T1000 (cell line): ENCODE results near the gene PPP1R7.

Experiments used
- DNase-seq: peaks from one replicate; lab custom pipeline; 2025; ENCODE audit warnings: mixed read lengths; lab: John Stamatoyannopoulos, UW

Gene PPP1R7

DNA sequence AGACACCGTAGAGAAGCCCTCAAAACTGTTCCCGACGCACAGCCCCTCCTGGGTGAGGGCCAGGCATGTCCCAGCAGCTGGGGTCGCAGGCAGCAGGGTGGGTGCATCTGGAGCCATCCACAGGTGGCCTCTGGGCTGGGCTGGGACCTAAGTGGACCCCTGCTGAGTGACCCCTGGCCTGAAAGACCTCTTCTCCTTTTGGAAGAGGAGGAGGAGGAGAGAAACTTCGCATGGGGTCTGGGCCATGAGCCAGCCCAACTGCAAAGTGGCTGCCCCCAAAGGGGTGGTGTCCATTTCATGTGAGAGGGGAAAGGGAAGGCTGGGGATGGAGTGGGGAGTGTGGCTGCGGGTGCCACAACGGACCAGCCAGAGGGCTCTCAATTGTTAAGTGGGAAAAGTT lies 63.3 kb downstream of the PPP1R7 start:
- no peak for DNase-seq

DNA sequence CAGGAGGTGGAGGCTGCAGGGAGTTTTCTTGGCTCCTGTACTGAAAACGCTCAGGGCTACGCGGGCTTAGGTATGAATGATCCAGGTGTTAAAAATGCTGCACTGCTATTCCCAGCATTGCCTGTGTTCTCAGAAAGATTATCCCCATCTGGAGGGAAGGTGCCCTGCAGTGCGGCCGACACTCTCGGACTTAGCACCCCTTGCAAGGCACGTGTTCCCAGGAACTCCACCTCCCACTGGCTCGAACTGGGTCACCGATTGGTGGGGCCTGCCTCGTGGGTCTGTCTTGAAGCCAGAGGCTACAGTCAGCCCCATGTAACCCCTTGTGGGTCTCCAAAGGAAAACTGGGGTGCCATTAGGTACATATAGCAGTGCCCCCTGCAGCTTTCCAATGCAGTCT lies 63.9 kb downstream of the PPP1R7 start:
- no peak for DNase-seq

DNA sequence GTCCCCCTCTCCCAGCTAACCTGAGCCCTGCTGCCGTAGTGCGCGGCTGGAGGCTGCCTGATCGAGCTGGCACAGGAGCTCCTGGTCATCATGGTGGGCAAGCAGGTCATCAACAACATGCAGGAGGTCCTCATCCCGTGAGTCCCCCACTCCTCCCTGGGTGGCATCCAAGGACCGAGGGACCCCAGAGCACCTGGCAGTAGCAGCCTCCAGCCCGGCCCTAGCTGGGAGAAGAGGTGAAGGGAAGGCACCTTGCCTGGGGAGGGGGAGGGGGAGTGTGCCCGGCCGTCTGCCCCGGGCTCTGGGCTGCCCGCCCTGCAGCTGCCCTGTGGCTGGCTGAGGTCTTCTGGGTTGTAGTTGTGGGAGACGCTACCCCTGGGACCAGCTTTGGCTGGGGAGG lies 64.5 kb downstream of the PPP1R7 start:
- DNase-seq: no peak

DNA sequence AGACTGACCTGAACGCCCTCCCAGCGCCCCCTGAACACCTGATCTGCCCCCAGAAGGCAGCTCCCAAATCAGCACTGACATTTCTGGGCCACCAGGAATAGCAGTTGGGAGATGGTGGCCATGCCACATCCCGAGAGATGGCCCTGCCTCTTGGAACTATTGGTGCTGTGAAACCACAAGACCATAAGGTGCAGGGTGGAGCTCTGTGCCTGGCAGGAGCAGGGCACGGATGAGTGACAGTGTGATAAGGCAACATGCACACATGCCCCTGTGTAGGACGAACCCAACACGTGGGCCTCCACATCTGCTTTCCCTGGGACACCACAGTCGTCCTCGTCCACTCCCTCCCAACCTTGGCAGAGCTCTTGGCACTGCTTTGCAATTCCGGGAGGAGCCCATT lies 65.2 kb downstream of the PPP1R7 start:
- no peak for DNase-seq

DNA sequence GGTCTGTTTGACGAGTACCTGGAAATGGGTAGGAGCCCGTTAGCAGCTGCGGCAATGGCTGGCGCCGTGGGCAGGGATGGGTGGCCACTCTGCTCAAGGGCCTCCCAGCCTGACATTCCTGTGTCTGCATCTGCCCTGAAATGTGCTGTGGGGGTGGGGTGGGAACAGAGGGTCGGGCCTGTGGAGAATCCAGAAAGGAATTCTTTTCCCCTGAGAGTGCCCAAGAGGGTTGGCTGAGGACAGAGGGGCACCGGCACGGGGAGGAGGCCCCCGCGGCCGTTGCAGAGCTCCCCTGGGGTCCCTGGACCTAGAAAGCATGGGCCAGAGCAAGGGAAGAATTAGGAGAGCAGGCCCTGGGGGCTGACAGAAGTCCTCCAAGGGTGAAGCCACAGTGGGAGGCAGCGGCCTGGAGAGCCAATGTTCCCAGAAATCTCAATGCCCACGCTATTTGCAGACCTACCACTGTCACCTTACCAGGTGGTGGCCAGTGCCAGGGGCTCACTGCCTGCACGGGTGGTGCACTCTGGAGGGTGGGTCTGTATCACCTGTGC lies 66.0 kb downstream of the PPP1R7 start:
- no peak for DNase-seq

DNA sequence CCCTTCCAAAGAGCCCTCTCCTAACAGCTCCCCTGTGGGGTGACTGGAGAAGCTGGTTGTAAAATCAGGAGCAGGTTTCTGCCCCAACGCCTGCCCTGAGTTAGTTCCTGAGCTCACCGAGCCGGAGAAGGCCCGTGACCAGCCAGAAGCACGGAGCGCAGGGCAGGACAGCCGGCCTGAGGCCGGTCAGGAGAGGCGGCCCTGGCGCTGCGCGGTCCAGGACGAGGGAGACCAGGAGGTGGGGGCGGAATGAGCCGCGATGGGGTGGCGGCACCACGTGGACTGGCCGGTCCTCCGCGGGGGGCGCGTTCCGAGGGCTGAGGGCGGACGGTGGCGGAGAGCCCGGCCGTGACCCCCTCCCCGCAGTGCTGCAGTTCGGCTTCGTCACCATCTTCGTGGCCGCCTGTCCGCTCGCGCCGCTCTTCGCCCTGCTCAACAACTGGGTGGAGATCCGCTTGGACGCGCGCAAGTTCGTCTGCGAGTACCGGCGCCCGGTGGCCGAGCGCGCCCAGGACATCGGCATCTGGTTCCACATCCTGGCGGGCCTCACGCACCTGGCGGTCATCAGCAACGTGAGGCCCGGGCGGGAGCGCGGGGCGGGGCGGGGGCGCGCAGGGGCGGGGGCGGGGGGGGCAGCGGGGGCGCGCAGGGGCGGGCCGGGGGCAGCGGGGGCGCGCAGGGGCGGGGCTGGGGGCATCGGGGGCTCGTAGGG lies 67.2 kb downstream of the PPP1R7 start:
- no peak for DNase-seq

DNA sequence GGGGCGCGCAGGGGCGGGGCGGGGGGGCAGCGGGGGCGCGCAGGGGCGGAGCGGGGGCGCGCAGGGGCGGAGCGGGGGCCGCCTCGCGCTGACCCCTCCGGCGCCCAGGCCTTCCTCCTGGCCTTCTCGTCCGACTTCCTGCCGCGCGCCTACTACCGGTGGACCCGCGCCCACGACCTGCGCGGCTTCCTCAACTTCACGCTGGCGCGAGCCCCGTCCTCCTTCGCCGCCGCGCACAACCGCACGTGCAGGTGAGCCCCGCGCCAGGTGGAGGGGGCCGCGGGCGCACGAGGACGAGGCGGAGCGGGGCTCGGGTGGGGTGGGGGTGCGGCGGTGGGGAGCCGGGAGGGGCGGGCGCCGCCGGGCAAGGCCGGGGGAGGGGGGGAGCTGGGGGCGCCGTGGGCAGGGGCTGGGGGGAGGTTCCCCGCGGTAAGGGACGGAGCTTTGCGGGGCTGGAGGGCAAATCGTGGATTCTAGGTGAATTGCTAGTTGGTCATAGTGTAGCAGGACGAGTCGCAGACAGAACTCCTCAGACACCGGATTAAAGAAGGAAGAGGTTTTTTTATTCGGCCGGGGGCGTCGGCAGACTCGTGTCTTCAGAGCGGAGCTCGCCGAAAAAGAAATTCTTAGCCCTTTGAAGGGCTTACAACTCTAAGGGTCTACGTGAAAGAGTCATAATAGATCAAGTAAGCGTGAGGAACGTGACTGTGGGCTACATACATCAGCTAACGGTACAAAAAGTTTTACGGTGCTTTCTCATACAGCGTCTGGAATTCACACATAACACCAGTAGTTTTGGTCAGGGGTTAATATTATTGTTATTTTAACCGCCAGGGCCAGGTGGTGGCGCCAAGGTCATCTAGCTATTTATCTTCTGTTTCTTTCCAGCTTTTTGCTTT lies 68.1 kb downstream of the PPP1R7 start:
- DNase-seq: no peak

DNA sequence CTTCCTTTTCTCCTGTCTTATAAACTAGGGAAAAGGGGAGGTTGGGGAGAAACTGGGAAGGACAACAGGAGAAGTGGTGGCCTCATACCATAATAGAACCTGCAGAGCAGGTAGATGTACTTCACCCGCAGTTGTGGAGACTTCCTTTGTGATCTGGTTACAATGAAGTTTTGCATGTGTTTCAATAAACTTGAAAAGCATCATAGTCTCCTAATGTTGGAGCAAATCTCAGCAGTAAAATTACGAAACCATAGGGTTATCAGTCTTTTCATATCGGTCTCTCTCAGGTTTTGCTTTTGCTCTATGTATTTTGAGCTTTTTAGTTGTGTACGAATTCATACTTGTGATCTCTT lies 68.7 kb downstream of the PPP1R7 start:
- DNase-seq: no peak

DNA sequence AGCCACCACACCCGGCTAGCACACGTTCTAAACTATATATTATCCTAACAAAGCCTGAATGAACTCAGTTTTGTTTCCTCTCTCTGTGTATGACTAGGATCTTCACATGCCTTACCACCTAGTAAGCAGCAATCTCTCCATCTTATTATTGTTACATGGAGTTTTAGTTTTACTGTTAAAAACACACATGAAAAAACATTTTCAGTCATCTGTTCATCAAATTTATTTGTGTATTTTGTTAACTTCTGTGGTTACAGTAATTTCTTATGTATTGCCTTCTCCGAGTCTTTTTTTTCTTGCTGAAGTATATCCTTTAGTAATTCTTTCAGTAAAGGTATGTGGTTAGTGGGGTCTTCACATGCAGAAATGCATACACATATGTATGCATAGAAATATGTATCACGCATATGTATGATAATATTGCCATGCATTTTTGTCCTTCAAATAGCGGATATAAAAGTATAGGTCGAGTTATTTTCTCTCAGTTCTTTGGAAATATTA lies 69.6 kb downstream of the PPP1R7 start:
- DNase-seq: no peak

DNA sequence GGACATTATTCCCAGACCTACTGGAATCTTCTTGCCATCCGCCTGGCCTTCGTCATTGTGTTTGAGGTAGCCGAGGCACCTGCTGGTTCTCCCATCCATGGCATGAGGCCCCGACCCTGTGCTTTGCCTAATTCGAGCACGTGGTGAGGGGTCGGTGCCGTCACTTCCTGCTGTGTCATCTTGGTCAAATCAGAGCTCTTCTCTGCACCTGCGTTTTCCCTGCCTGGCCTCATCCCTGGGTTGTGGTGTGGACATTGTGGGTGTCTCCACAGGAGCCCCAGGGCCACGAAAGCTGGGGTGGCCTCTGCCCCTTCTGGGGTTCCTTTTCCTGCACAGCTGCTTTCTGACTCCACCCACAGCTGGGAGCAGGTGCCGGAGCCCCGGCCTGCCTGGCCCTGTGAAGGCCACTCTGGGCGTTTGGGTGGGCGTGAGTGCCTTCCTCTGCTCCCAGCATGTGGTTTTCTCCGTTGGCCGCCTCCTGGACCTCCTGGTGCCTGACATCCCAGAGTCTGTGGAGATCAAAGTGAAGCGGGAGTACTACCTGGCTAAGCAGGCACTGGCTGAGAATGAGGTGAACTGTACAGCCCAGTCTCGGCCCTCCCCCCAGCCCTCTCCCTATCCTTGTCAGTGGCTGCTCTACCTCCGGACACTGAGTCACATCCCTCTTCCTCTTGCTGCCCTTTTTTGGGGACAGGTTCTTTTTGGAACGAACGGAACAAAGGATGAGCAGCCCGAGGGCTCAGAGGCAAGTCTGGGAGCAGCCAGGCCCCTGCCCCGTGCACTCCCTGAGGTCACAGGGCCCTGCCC lies 73.1 kb downstream of the PPP1R7 start:
- no peak for DNase-seq

DNA sequence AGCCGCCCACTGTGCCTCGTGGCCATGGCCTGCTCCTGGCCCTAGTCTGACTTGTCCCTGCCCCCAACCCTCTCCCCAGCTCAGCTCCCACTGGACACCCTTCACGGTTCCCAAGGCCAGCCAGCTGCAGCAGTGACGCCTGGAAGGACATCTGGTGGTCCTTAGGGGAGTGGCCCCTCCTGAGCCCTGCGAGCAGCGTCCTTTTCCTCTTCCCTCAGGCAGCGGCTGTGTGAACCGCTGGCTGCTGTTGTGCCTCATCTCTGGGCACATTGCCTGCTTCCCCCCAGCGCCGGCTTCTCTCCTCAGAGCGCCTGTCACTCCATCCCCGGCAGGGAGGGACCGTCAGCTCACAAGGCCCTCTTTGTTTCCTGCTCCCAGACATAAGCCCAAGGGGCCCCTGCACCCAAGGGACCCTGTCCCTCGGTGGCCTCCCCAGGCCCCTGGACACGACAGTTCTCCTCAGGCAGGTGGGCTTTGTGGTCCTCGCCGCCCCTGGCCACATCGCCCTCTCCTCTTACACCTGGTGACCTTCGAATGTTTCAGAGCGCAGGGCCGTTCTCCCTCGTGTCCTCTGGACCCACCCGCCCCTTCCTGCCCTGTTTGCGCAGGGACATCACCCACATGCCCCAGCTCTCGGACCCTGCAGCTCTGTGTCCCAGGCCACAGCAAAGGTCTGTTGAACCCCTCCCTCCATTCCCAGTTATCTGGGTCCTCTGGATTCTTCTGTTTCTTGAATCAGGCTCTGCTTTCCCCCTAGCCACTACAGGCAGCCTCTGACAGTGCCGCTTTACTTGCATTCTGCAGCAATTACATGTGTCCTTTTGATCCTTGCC lies 74.0 kb downstream of the PPP1R7 start:
- peak; percentile 17 for DNase-seq

DNA sequence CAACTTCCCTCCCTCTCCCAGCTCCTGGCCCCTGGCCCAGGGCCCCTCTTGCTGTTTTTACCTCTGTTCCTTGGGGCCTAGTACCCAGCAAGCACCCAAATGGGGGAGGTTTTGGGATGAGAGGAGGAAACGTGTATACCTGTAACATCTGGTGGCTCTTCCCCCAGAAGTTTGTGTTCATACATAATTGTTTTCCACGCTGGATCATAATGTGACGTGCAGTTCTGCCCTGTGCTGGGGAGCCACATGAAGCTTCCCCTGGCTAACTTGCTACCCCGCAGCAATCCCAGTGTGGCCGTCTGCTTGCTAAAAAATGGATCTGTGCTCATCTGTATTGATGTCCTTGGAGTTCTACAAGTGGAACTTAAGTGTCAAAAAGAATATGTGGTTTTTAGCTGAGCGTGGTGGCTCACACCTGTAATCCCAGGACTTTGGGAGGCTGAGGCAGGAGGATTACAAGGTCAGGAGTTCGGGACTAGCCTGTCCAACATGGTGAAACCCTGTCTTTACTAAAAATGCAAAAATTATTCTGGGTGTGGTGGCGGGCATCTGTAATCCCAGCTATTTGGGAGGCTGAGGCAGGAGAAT lies 74.7 kb downstream of the PPP1R7 start:
- no peak for DNase-seq

DNA sequence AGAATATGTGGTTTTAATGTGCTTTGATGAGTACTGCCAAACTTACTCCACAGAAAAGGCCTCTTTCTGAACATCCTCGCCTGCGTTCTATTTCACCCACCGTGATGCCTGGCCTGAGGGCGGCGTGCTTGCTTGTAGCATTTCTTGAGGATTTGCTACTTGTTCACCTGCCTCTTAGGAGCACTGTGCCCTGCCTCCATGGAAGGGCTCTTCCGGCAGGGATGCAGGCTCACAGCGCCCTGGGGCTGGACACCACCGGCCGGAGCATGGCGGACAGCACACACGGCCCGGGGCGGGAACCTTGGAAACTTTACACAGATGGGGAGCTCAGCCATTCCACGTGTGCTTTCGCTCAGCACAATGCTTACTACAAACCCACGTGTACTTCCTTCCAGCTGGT lies 75.3 kb downstream of the PPP1R7 start:
- DNase-seq: no peak

DNA sequence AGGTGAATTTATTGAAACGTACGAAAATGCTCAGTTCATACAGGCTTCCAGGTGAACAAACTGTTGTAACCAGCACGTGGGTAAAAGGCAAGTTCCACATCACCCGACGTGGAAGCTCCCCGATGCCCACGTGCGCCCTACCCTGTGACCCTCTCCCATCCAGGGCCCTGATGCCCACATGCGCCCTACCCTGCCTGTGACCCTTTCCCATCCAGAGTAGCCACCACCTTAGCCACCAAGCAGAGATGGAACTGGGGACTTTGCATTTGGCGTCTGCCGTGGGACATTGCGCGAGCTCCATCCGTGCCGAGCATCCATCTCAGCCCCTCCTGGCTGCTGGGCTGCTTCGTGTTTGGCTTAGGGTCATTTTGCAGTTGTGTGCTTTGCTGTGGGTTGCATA lies 75.7 kb downstream of the PPP1R7 start:
- no peak for DNase-seq

DNA sequence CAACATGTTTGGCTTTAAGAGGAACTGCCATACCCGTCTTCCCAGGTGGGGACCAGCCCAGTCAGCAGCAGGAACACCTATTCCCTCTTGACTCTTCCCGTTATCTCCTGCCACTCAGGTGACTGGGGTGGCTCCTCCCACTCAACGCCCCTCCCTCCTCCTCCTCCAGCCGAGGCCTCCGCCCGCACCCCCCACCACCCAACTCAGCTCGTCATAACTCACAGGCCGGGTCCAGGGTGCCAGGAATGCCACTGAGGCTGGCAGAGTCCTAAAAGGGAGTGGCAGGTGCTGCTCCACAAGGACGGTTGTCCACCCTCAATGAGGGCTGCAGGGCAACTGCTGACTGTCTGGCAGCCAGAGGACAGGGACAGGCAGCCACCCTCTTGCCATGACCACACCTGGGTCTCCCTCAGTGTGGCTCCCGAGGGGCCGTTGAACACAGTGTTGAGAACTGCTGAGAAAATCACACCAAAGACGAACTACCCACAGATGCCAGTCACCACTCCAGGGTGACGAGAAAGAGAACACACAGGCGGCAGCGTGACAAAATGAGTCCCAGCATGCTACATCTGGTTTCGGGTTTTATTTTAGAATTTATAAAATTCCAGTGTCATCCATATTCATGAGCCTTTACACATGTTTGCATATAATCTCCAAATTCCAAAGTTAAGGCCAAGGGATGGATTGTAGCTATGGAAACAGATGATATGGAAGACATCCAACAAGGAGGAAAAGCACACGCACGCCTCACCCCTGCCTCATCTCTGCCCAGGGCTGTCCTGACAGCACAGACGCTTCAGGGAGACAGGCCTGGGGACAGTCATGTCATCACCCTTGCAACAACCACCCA lies 76.7 kb downstream of the PPP1R7 start:
- DNase-seq: no peak

DNA sequence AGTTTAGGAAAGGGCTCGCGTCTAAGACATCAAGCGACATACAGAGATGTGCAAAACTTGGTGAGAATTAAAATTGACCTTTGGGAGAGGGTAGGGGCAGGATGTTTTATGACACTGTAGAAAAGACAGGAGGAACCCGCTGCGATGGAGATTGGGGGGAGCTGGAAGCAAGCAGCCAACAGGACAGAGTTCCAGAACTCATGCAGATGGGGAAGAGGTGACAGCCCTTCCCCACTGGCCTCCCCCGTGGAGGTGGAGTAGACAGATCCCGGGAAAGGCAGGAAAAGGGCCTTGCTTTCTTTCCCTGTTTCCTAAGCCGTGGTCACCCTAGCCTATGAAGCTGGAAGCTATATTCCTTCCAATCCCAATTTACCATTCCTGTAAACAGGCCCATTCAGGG lies 77.3 kb downstream of the PPP1R7 start:
- no peak for DNase-seq

DNA sequence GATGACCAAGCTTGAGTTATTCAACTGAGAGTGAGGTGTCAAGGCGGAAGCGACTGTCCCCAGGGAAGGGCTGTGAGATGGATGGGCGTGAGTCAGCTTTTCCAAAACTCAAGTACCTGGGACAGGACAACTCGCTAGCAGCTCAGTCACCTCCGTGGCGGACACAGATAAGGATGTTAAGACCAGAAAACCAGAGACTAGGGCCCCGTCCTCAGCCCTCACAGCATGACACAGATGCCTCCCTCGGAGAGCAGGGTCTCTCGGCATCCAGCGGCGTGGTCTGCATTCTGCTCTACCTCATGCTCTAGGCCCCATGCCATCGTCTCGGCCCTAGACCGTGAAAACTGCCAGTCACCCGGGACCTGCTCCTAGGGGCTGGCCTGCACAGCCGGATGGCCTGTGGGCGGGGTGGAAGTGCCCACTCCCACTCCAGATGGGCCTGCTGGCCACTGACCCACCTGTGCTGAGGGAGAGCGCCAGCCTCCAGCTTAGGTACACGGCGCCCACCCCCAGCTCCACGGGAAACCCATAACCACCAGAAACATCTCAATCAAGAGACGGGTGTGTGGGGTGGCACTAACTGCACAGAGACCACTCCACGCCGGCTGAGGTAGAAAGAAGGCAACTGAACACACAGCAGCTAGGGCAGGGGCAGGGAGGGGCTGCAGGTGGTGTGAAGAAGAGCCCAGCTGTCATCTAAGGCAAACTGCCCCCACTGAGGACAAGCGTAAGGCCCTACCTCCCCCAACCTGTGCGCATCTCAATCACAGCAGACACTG lies 78.0 kb downstream of the PPP1R7 start:
- DNase-seq: no peak

DNA sequence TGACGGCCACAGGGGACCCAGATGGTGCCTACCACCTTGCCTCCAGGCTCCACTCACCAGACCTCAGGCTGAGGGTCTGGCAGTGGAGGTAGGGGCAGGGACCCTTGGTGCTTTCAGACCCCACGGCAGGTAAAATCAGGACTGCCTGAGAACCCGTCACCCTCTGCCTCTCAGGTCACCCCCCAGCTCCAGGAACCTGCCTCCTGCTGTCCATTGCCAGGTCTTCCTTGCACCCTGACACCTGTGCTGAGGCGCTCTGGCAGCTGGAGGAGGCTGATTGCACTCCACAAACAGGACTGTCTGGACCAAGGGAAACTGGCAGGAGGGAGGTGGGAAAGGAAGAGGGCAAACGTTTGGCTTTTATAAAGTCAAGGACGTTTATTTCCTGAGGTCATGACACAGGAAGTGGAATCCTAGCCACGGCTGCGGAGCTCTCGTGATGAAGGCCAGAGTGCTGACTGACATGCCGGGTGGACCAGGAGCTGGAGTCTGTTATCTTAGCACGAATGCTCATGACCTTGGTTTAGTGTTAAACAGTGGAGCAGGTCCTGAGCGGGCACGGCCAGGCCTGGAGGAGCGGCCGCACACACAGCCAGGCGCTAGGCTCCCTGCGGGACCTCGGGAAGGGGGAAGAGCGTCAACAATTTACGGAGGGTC lies 78.7 kb downstream of the PPP1R7 start:
- DNase-seq: no peak
